ENCODE results near the gene OR10K1. TPM values are rescaled to one million over a fixed set of nuclear protein-coding genes. Genes with fewer than 3 reads are reported as not detected.

Gene OR10K1, protein sequence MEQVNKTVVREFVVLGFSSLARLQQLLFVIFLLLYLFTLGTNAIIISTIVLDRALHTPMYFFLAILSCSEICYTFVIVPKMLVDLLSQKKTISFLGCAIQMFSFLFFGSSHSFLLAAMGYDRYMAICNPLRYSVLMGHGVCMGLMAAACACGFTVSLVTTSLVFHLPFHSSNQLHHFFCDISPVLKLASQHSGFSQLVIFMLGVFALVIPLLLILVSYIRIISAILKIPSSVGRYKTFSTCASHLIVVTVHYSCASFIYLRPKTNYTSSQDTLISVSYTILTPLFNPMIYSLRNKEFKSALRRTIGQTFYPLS
- polyA plus RNA-seq = not detected in 2 replicates
- not detected in 2 replicates for polyA minus RNA-seq

DNA sequence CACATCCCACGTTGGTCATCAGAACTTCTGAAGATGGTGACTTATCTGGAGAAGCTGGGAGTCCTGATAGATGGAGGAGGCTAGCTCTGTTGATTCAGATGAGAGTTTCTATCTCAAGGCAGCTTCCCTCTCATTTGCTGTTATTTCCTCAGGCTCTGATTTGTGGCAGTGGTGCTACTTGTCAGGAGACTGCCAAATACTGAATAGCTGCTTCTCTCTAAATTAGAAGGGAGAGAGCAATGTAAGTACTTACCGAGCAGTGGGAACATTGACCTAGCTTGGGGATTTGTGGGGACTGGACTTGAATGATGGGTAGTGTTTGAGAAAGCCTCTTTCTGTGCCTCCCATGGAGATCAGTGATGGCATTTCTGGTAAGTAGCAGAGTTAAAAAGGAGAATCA is at the start of gene OR10K1:
Gene OR10K1, plus strand, starts transcription at position 301 of the 400 bp plus-strand sequence. CDS start 3,728 bp downstream, outside the sequence.
- H3K36me3 ChIP-seq (ENCODE audit: insufficient read depth, low read length) = no peaks in the 10 kb centered on the region
- no peaks in the 10 kb centered on the region for H4K20me1 ChIP-seq (ENCODE audit: insufficient read depth)
- H2AFZ ChIP-seq (ENCODE audit: low read depth, low read length) = no peak within 1 kb of the TSS
- no peak within 1 kb of the TSS for H3K4me2 ChIP-seq (ENCODE audit: low read length)
- H3K9me3 ChIP-seq (ENCODE audit: low read length) = no peaks in the 10 kb centered on the region
- H3K79me2 ChIP-seq (replicated peaks; ENCODE audit: insufficient read depth, low read length) = no peaks in the 10 kb centered on the region
- no peak within 1 kb of the TSS for H3K4me3 ChIP-seq (ENCODE audit: low read length)
- H3K9me2 ChIP-seq (ENCODE audit: insufficient read depth, low read length) = no peaks in the 10 kb centered on the region
- no peak within 1 kb of the TSS for H3K9ac ChIP-seq (ENCODE audit: low read length)
- H3K27ac ChIP-seq (ENCODE audit: low read length) = no peak within 1 kb of the TSS
- no peaks in the 10 kb centered on the region for H3K27me3 ChIP-seq (ENCODE audit: insufficient read depth, low read depth, low read length)
- no peaks in the 10 kb centered on the region for H3F3A ChIP-seq (ENCODE audit: insufficient read depth, low read length, poor library complexity, severe bottlenecking)
- TF ChIP-seq SMC3 (conservative IDR thresholded peaks at IDR 0.05; ENCODE audit: poor library complexity) (no peak), RAD21 (conservative IDR thresholded peaks at IDR 0.05) (no peak), EP300 (conservative IDR thresholded peaks at IDR 0.05; ENCODE audit: poor library complexity, severe bottlenecking) (no peak), EZH2 (IDR thresholded peaks at IDR 0.05; ENCODE audit: borderline replicate concordance, insufficient read depth, low read length, poor library complexity, severe bottlenecking) (no peak), POLR2AphosphoS5 (IDR thresholded peaks at IDR 0.05) (no peak), MXI1 (conservative IDR thresholded peaks at IDR 0.05; ENCODE audit: poor library complexity, severe bottlenecking) (no peak), TAF1 (IDR thresholded peaks at IDR 0.05; ENCODE audit: low read depth) (no peak)
- TF ChIP-seq, protein P1, sequence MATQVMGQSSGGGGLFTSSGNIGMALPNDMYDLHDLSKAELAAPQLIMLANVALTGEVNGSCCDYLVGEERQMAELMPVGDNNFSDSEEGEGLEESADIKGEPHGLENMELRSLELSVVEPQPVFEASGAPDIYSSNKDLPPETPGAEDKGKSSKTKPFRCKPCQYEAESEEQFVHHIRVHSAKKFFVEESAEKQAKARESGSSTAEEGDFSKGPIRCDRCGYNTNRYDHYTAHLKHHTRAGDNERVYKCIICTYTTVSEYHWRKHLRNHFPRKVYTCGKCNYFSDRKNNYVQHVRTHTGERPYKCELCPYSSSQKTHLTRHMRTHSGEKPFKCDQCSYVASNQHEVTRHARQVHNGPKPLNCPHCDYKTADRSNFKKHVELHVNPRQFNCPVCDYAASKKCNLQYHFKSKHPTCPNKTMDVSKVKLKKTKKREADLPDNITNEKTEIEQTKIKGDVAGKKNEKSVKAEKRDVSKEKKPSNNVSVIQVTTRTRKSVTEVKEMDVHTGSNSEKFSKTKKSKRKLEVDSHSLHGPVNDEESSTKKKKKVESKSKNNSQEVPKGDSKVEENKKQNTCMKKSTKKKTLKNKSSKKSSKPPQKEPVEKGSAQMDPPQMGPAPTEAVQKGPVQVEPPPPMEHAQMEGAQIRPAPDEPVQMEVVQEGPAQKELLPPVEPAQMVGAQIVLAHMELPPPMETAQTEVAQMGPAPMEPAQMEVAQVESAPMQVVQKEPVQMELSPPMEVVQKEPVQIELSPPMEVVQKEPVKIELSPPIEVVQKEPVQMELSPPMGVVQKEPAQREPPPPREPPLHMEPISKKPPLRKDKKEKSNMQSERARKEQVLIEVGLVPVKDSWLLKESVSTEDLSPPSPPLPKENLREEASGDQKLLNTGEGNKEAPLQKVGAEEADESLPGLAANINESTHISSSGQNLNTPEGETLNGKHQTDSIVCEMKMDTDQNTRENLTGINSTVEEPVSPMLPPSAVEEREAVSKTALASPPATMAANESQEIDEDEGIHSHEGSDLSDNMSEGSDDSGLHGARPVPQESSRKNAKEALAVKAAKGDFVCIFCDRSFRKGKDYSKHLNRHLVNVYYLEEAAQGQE (IDR thresholded peaks at IDR 0.05; ENCODE audit: borderline replicate concordance) = no peak
- TF ChIP-seq, protein P2, sequence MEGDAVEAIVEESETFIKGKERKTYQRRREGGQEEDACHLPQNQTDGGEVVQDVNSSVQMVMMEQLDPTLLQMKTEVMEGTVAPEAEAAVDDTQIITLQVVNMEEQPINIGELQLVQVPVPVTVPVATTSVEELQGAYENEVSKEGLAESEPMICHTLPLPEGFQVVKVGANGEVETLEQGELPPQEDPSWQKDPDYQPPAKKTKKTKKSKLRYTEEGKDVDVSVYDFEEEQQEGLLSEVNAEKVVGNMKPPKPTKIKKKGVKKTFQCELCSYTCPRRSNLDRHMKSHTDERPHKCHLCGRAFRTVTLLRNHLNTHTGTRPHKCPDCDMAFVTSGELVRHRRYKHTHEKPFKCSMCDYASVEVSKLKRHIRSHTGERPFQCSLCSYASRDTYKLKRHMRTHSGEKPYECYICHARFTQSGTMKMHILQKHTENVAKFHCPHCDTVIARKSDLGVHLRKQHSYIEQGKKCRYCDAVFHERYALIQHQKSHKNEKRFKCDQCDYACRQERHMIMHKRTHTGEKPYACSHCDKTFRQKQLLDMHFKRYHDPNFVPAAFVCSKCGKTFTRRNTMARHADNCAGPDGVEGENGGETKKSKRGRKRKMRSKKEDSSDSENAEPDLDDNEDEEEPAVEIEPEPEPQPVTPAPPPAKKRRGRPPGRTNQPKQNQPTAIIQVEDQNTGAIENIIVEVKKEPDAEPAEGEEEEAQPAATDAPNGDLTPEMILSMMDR (IDR thresholded peaks at IDR 0.05; ENCODE audit: poor library complexity, severe bottlenecking) = no peak

DNA sequence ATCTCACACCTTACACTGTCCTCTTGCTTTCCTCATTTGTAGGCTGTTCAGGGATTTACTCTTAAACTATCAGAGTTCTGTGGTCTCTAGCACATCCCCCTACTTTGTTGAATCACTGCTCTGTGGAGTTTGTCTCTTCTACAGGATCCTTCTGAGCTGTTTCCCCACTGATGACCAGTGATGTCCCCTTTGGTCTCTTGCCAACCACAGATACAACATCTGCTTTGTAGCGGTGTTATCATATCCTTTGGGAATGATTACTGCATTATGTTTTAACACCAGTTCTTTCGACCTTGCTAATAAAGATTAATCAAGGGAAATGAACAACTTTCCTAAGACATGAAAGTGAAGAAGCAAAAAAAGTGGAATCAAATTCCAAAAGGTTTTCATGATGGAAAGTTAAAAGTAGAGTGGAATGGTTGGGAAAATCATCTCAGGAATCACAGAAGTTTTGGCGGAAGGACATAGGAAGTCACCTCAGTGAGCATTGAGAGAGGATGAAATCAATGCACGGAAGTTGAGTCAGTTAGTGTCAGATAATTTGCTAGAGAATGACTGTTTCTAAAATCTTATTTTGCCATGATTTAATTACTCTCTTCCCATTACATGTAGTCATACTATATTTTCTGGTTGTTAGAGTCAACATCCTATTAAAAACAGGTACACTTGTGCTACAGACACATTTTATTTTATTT is 46.8 kb upstream of the OR10K1 start:
- Histone ChIP-seq H3K4me2 (ENCODE audit: low read length) (no peak overlapping the region), H4K20me1 (ENCODE audit: insufficient read depth) (no peaks in the 10 kb centered on the region), H3K36me3 (ENCODE audit: insufficient read depth, low read length) (no peaks in the 10 kb centered on the region), H3K79me2 (replicated peaks; ENCODE audit: insufficient read depth, low read length) (no peaks in the 10 kb centered on the region), H3K27me3 (ENCODE audit: insufficient read depth, low read depth, low read length) (no peaks in the 10 kb centered on the region), H3K9me3 (ENCODE audit: low read length) (no peaks in the 10 kb centered on the region), H3K27ac (ENCODE audit: low read length) (no peak overlapping the region), H3K4me3 (ENCODE audit: low read length) (no peak overlapping the region), H3F3A (ENCODE audit: insufficient read depth, low read length, poor library complexity, severe bottlenecking) (no peaks in the 10 kb centered on the region), H3K9ac (ENCODE audit: low read length) (no peak overlapping the region), H2AFZ (ENCODE audit: low read depth, low read length) (no peak overlapping the region), H3K9me2 (ENCODE audit: insufficient read depth, low read length) (no peaks in the 10 kb centered on the region)
- TF ChIP-seq SMC3 (conservative IDR thresholded peaks at IDR 0.05; ENCODE audit: poor library complexity) = no peak
- no peak for TF ChIP-seq RAD21 (conservative IDR thresholded peaks at IDR 0.05)
- TF ChIP-seq EP300 (conservative IDR thresholded peaks at IDR 0.05; ENCODE audit: poor library complexity, severe bottlenecking) = no peak
- TF ChIP-seq MXI1 (conservative IDR thresholded peaks at IDR 0.05; ENCODE audit: poor library complexity, severe bottlenecking) = no peak
- TF ChIP-seq EZH2 (IDR thresholded peaks at IDR 0.05; ENCODE audit: borderline replicate concordance, insufficient read depth, low read length, poor library complexity, severe bottlenecking) = no peak
- TF ChIP-seq, protein P1 (IDR thresholded peaks at IDR 0.05; ENCODE audit: borderline replicate concordance) = no peak
- TF ChIP-seq POLR2AphosphoS5 (IDR thresholded peaks at IDR 0.05) = no peak
- TF ChIP-seq, protein P2 (IDR thresholded peaks at IDR 0.05; ENCODE audit: poor library complexity, severe bottlenecking) = no peak
- no peak for TF ChIP-seq TAF1 (IDR thresholded peaks at IDR 0.05; ENCODE audit: low read depth)

Data from neural cell (in vitro differentiated cells).